Measurements from ENCODE around the gene ELK4. TPM values are rescaled to one million over a fixed set of nuclear protein-coding genes. Genes with fewer than 3 reads are reported as not detected.

Gene ELK4
- polyA plus RNA-seq, 3 donors: 1.4 to 9.0 (median 2.6) TPM

DNA sequence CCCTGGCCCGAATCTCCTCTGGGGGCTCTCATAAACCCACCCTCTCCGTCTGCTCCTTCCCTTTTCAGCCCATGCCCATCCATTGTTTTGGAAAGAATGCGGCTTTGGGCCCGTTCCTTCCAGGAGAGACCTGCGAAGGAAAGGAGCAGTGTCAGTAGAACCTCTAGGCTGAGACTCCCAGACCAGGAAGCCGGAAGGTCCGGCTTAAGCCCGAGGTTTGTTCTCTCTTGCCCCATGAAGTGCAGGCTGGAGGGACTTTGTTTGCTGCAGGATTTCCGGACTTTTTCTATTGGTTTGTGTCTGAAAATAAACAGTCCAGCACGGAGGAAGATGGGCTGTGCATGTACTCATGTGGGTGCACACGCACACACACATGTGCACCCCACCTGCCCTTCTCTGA, 49.8 kb downstream of the ELK4 start:
- H4K20me1 ChIP-seq (ENCODE audit: insufficient read depth, low read length): no peaks in the 10 kb centered on the region
- no peak overlapping the region for H3K27ac Mint-ChIP-seq

DNA sequence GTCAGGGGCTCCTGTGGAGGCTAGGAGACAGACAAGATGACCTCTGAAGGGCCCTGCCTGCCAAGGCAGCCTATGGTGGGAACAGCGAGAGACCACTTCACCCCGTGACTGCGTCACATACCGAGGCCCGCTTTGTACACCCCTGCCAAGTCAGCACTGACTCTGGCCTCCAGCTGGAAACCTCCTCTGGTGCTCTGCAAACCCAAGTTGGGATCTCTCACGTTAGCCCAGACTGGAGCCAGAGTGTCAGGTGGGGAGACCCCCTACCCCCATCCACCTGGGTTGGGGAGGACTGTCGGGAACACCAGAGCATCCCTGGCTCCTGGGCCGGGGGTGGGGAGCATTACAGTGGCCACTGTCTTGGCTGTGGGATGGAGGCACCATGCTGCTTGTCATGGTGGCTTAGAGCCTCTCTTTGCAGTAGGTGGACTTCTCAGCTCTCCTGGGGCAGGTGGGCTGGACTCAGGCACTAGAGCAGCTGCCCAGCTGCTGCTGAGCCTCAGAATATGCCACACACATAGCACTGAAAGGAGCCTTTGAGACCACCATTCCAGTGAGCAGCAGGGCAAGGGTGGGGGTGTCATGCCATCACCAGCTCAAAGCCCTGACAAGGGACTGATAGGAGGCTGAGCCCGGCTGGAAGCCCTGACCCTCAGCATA, 50.4 kb downstream of the ELK4 start:
- no peak overlapping the region for H3K4me3 ChIP-seq (replicated peaks in 1 of 3; ENCODE audit: low read depth in 2 of 3, low read length in 3 of 3)
- no peak for DNase-seq
- H3K27ac ChIP-seq (ENCODE audit: low read depth in 1 of 2, low read length in 2 of 2): no peak overlapping the region
- no peaks in the 10 kb centered on the region for H3K27me3 ChIP-seq (ENCODE audit: control insufficient read depth in 2 of 2, insufficient read depth in 2 of 2, low read length in 2 of 2)
- TF ChIP-seq, protein P1, sequence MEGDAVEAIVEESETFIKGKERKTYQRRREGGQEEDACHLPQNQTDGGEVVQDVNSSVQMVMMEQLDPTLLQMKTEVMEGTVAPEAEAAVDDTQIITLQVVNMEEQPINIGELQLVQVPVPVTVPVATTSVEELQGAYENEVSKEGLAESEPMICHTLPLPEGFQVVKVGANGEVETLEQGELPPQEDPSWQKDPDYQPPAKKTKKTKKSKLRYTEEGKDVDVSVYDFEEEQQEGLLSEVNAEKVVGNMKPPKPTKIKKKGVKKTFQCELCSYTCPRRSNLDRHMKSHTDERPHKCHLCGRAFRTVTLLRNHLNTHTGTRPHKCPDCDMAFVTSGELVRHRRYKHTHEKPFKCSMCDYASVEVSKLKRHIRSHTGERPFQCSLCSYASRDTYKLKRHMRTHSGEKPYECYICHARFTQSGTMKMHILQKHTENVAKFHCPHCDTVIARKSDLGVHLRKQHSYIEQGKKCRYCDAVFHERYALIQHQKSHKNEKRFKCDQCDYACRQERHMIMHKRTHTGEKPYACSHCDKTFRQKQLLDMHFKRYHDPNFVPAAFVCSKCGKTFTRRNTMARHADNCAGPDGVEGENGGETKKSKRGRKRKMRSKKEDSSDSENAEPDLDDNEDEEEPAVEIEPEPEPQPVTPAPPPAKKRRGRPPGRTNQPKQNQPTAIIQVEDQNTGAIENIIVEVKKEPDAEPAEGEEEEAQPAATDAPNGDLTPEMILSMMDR (IDR thresholded peaks at IDR 0.05): no peak
- Mint-ChIP-seq H3K27me3 (ENCODE audit: low read depth in 3 of 3) (peaks cover 12 to 34% (median 17%) of the 10 kb centered on the region in 3 donors), H3K4me1 (no peaks in the 10 kb centered on the region), H3K9me3 (no peaks in the 10 kb centered on the region), H3K36me3 (no peaks in the 10 kb centered on the region), H3K27ac (no peak overlapping the region), H3K4me3 (no peak overlapping the region)
- no peaks in the 10 kb centered on the region for H3K4me1 ChIP-seq (ENCODE audit: control insufficient read depth in 1 of 2, insufficient read depth in 2 of 2, low read length in 2 of 2)
- H3K9ac ChIP-seq (ENCODE audit: insufficient read depth, low read length, poor library complexity, severe bottlenecking): no peak overlapping the region
- no peaks in the 10 kb centered on the region for H3K36me3 ChIP-seq (replicated peaks in 1 of 2; ENCODE audit: control insufficient read depth in 1 of 2, insufficient read depth in 2 of 2, low read length in 2 of 2)
- H2AFZ ChIP-seq (ENCODE audit: insufficient read depth, low read depth, low read length, poor library complexity, severe bottlenecking): no peak overlapping the region
- 95% methylated on average over 7 of the region's 9 CpGs for WGBS (ENCODE audit: insufficient coverage)
- H4K20me1 ChIP-seq (ENCODE audit: insufficient read depth, low read length): no peaks in the 10 kb centered on the region
- no peaks in the 10 kb centered on the region for H3K9me3 ChIP-seq (replicated peaks in 1 of 2; ENCODE audit: control insufficient read depth in 1 of 2, insufficient read depth in 1 of 2, low read length in 2 of 2)
- no peaks in the 10 kb centered on the region for H3K79me2 ChIP-seq (ENCODE audit: insufficient read depth, low read length)
- intact Hi-C loops (cut with micrococcal nuclease): no loop called here
- H3K4me2 ChIP-seq (replicated peaks; ENCODE audit: extremely low read depth, low read length, poor library complexity, severe bottlenecking): no peak overlapping the region

More for the DNA sequence above, 49.8 kb downstream of the ELK4 start:
- H3K27me3 ChIP-seq (ENCODE audit: control insufficient read depth in 2 of 2, insufficient read depth in 2 of 2, low read length in 2 of 2): no peaks in the 10 kb centered on the region
- H3K36me3 Mint-ChIP-seq: no peaks in the 10 kb centered on the region
- H3K4me2 ChIP-seq (replicated peaks; ENCODE audit: extremely low read depth, low read length, poor library complexity, severe bottlenecking): no peak overlapping the region
- no peaks in the 10 kb centered on the region for H3K9me3 ChIP-seq (replicated peaks in 1 of 2; ENCODE audit: control insufficient read depth in 1 of 2, insufficient read depth in 1 of 2, low read length in 2 of 2)
- H3K79me2 ChIP-seq (ENCODE audit: insufficient read depth, low read length): no peaks in the 10 kb centered on the region
- 55% methylated on average over 6 of the region's 11 CpGs for WGBS (ENCODE audit: insufficient coverage)
- no peak for DNase-seq
- H3K27me3 Mint-ChIP-seq (ENCODE audit: low read depth in 3 of 3): peaks cover 12 to 29% (median 12%) of the 10 kb centered on the region in 3 donors
- no peak overlapping the region for H3K4me3 ChIP-seq (replicated peaks in 1 of 3; ENCODE audit: low read depth in 2 of 3, low read length in 3 of 3)
- H2AFZ ChIP-seq (ENCODE audit: insufficient read depth, low read depth, low read length, poor library complexity, severe bottlenecking): no peak overlapping the region
- H3K4me3 Mint-ChIP-seq: no peak overlapping the region
- TF ChIP-seq, protein P1 (IDR thresholded peaks at IDR 0.05): no peak
- H3K4me1 ChIP-seq (ENCODE audit: control insufficient read depth in 1 of 2, insufficient read depth in 2 of 2, low read length in 2 of 2): no peaks in the 10 kb centered on the region
- intact Hi-C loops (cut with micrococcal nuclease): no loop called here
- no peaks in the 10 kb centered on the region for H3K36me3 ChIP-seq (replicated peaks in 1 of 2; ENCODE audit: control insufficient read depth in 1 of 2, insufficient read depth in 2 of 2, low read length in 2 of 2)
- H3K4me1 Mint-ChIP-seq: no peaks in the 10 kb centered on the region
- H3K9me3 Mint-ChIP-seq: no peaks in the 10 kb centered on the region
- H3K9ac ChIP-seq (ENCODE audit: insufficient read depth, low read length, poor library complexity, severe bottlenecking): no peak overlapping the region
- H3K27ac ChIP-seq (ENCODE audit: low read depth in 1 of 2, low read length in 2 of 2): no peak overlapping the region

Measured in CD14-positive monocyte (primary cell).